Transverse colon (tissue), 3 donors: ENCODE measurements around the gene AOC1.

ENCODE experiments used
- CTCF ChIP-seq, 5 experiments: fragments of 200-600 bp in 3 of 5; fragments of 450-650 bp in 2 of 5; sonication (generic) in 3 of 5; IDR thresholded peaks; 1 replicate in 2 of 5; 2 replicates in 3 of 5; pipeline ENCODE4 v1.5.1; 2016 to 2017; ENCODE audit warnings: antibody characterized with exemption in 5 of 5, inconsistent platforms in 3 of 5, mild to moderate bottlenecking in 2 of 5, moderate library complexity in 1 of 5
- EP300 ChIP-seq: sonication (generic); formaldehyde crosslinking; IDR thresholded peaks from one replicate; pipeline ENCODE4 v1.6.1; 2017; ENCODE audit warnings: antibody characterized with exemption, low read depth
- POLR2A ChIP-seq: fragments of 450-650 bp; IDR thresholded peaks from one replicate; pipeline ENCODE4 v1.6.1; 2016; ENCODE audit warnings: antibody characterized with exemption, mild to moderate bottlenecking, moderate library complexity

DNA sequence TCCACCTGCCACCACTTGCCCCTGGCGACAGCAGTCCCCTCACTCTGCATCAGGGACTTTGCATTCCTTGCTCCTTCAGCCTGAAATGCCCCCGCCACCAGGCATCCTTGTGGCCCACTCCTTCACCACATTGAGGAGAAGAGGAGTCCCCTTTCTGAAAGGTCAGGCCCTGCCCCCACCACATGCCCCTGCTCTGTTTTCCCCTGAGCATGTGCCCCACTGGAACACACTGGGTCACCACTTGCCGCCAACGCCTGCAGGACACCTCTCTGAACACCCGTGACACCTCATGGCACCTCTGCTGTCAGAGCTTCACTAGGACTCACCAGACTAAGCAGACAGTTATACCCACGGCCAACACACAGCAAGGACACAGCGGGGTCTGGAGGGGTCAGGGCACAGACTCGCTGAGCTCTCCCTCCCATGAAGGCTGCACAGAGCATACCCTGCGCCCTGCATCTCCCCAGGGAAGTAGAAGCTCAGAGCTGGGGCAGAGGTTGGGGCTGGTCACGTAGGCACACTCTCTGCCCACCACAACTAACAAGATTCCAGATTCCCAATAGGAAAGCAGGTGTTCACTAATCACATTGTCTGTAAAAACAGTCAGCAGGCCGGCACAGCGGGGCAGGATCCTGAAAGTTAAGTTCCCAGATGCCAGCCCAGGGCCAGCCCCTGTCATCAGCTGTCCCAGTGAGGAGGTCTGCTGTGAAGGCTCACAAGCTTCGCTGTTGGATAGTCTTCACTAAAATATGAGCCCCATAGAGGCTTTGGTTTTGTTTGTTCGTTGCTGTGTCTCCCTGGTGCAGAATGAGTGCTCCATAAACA, 5.8 kb upstream of the AOC1 start:
- TF ChIP-seq CTCF (IDR thresholded peaks at IDR 0.05) = no peak
- TF ChIP-seq EP300 = no peak
- TF ChIP-seq POLR2A = no peak
